MM.1S (cell line): ENCODE data around the gene FAM162B.

Experiments
- EZH2phosphoT487 ChIP-seq: fragments of 300-600 bp; sonication (generic); IDR thresholded peaks from 2 replicates; pipeline ENCODE4 v1.6.1; 2018; ENCODE audit warnings: antibody characterized with exemption, low read length
- TF ChIP-seq, protein P1 (sequence below): fragments of 300-600 bp; sonication (generic); IDR thresholded peaks from 2 replicates; pipeline ENCODE4 v1.5.1; 2016; ENCODE audit warnings: antibody characterized with exemption, low read length, mixed read lengths

DNA sequence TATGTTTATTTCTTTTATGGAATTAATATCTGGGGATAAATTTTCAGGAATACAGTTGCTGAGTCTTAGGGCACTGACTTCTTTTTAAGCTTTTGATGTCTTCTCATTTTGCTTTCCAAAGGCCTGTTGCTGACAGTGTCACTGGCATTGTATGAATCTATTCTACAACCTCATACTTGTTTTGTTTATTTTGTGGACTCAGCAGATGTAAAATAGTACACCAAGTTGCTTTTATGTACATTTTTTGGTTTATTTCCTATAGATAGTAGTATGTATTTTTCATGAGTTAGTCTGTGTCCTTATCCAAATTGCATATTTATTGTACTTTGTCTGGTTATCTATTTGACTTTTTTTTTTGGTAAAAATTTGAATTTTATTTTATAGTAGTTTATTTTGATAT is 35.0 kb downstream of the FAM162B start:
- no peak for TF ChIP-seq EZH2phosphoT487
- TF ChIP-seq, protein P1, sequence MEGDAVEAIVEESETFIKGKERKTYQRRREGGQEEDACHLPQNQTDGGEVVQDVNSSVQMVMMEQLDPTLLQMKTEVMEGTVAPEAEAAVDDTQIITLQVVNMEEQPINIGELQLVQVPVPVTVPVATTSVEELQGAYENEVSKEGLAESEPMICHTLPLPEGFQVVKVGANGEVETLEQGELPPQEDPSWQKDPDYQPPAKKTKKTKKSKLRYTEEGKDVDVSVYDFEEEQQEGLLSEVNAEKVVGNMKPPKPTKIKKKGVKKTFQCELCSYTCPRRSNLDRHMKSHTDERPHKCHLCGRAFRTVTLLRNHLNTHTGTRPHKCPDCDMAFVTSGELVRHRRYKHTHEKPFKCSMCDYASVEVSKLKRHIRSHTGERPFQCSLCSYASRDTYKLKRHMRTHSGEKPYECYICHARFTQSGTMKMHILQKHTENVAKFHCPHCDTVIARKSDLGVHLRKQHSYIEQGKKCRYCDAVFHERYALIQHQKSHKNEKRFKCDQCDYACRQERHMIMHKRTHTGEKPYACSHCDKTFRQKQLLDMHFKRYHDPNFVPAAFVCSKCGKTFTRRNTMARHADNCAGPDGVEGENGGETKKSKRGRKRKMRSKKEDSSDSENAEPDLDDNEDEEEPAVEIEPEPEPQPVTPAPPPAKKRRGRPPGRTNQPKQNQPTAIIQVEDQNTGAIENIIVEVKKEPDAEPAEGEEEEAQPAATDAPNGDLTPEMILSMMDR: no peak
